Ovary (tissue), 3 donors: ENCODE results near the gene RPS6KA4.

ENCODE experiments used
- CTCF ChIP-seq, 3 donors: fragments of 450-650 bp in 2 of 3; fragments of 200-600 bp in 1 of 3; IDR thresholded peaks; one replicate each; pipeline versions ENCODE4 v1.5.1 to v1.8.0; 2016 to 2022; ENCODE audit warnings: antibody characterized with exemption in 3 of 3, mild to moderate bottlenecking in 1 of 3
- EP300 ChIP-seq: sonication (generic); formaldehyde crosslinking; IDR thresholded peaks from one replicate; pipeline ENCODE4 v1.6.1; 2017; ENCODE audit warnings: antibody characterized with exemption
- donor health status: DM: no; HTN: no; CAD: no.

GRCh38 chr11:64415286-64415685 lies 56.3 kb downstream of the RPS6KA4 start:
- TF ChIP-seq EP300 = no peak
- no peak for TF ChIP-seq CTCF (IDR thresholded peaks at IDR 0.05)
